GM23338 (cell line): Measurements from ENCODE around the gene DYSF. TPM values are rescaled to one million over a fixed set of nuclear protein-coding genes. Genes with fewer than 3 reads are reported as not detected.

Source experiments
- ATAC-seq: fragments of 200-7000 bp; cut with Tn5 transposase; 3 replicates; pipeline ENCODE4 v1.9.1; 2020
- DNase-seq: peaks from one replicate; pipeline ENCODE4 v3.0.0-alpha.2; 2015; ENCODE audit warnings: low spot score
- H2AFZ ChIP-seq: fragments of 200-600 bp; sonication (generic); 2 replicates; pipeline ENCODE4 v1.8.0; 2016; ENCODE audit warnings: antibody characterized with exemption, mild to moderate bottlenecking, moderate library complexity
- H3F3A ChIP-seq: fragments of 200-600 bp; sonication (generic); replicated peaks from 2 replicates; pipeline ENCODE4 v1.8.0; 2017; ENCODE audit warnings: antibody characterized with exemption, mixed run types, low read depth
- H3K27ac ChIP-seq: fragments of 200-600 bp; sonication (generic); 2 replicates; pipeline ENCODE4 v1.6.1; 2016; ENCODE audit warnings: low read depth
- H3K27me3 ChIP-seq: fragments of 200-600 bp; sonication (generic); 2 replicates; pipeline ENCODE4 v1.8.0; 2016; ENCODE audit warnings: mild to moderate bottlenecking, mixed run types, moderate library complexity; ENCODE audit not compliant: insufficient read depth
- H3K36me3 ChIP-seq: fragments of 200-600 bp; sonication (generic); 2 replicates; pipeline ENCODE4 v1.8.0; 2016; ENCODE audit warnings: mild to moderate bottlenecking; ENCODE audit not compliant: insufficient read depth
- H3K4me1 ChIP-seq: fragments of 200-600 bp; sonication (generic); 2 replicates; pipeline ENCODE4 v1.8.0; 2016; ENCODE audit warnings: mild to moderate bottlenecking, moderate library complexity; ENCODE audit not compliant: insufficient read depth
- H3K4me2 ChIP-seq: fragments of 200-600 bp; sonication (generic); 2 replicates; pipeline ENCODE4 v1.7.1; 2017; ENCODE audit warnings: mixed run types
- H3K4me3 ChIP-seq: fragments of 200-600 bp; sonication (generic); 2 replicates; pipeline ENCODE4 v1.6.1; 2016; ENCODE audit warnings: mixed run types
- H3K79me2 ChIP-seq: fragments of 200-600 bp; sonication (generic); replicated peaks from 2 replicates; pipeline ENCODE4 v1.8.0; 2017; ENCODE audit warnings: mild to moderate bottlenecking; ENCODE audit not compliant: insufficient read depth
- H3K9me2 ChIP-seq: fragments of 200-600 bp; sonication (generic); 2 replicates; pipeline ENCODE4 v1.8.0; 2017; ENCODE audit not compliant: insufficient read depth
- H4K20me1 ChIP-seq: fragments of 200-600 bp; sonication (generic); replicated peaks from 2 replicates; pipeline ENCODE4 v1.8.0; 2017; ENCODE audit warnings: mild to moderate bottlenecking; ENCODE audit not compliant: insufficient read depth
- H3K27ac Mint-ChIP-seq: 2 replicates; pipeline ENCODE4 v1.8.0; 2020; ENCODE audit warnings: inconsistent platforms, mild to moderate bottlenecking, moderate library complexity, mixed read lengths
- H3K27me3 Mint-ChIP-seq: 3 replicates; pipeline ENCODE4 v1.8.0; 2022; ENCODE audit warnings: low read depth, mild to moderate bottlenecking, moderate library complexity, mixed read lengths, inconsistent platforms; ENCODE audit not compliant: insufficient read depth, poor library complexity
- H3K36me3 Mint-ChIP-seq: 3 replicates; pipeline ENCODE4 v1.8.0; 2021; ENCODE audit warnings: low read depth, mild to moderate bottlenecking, inconsistent platforms, moderate library complexity, mixed read lengths
- H3K4me1 Mint-ChIP-seq: 3 replicates; pipeline ENCODE4 v1.8.0; 2020; ENCODE audit warnings: mild to moderate bottlenecking, inconsistent platforms, mixed read lengths
- H3K4me3 Mint-ChIP-seq: 3 replicates; pipeline ENCODE4 v1.8.0; 2021; ENCODE audit warnings: moderate library complexity, mild to moderate bottlenecking, inconsistent platforms, mixed read lengths
- H3K9me3 Mint-ChIP-seq: 3 replicates; pipeline ENCODE4 v1.8.0; 2020; ENCODE audit warnings: moderate library complexity, mild to moderate bottlenecking, inconsistent platforms, mixed read lengths
- CREB1 ChIP-seq: fragments of 250-450 bp; sonication (Bioruptor Pico); IDR thresholded peaks from 2 replicates; pipeline ENCODE4 v1.5.0; 2020; ENCODE audit warnings: low read depth, mild to moderate bottlenecking, moderate library complexity
- CTCF ChIP-seq, 2 experiments: fragments of 200-600 bp in 1 of 2; sonication (generic) in 1 of 2; conservative IDR thresholded peaks; 2 replicates each; pipeline versions ENCODE4 v1.5.1 to v1.6.1; 2016 to 2017; ENCODE audit warnings: antibody characterized with exemption in 2 of 2, low read depth in 2 of 2, mild to moderate bottlenecking in 2 of 2, moderate library complexity in 1 of 2
- ETS1 ChIP-seq: IDR thresholded peaks from 2 replicates; pipeline ENCODE4 v1.6.1; 2016; ENCODE audit warnings: antibody characterized with exemption
- EZH2 ChIP-seq: fragments of 200-600 bp; sonication (generic); IDR thresholded peaks from one replicate; pipeline ENCODE4 v1.8.0; 2017; ENCODE audit warnings: antibody characterized with exemption, mild to moderate bottlenecking, low read depth; ENCODE audit not compliant: unreplicated experiment
- EZH2phosphoT487 ChIP-seq: fragments of 200-600 bp; sonication (generic); IDR thresholded peaks from one replicate; pipeline ENCODE4 v1.8.1; 2018; ENCODE audit warnings: antibody characterized with exemption; ENCODE audit not compliant: unreplicated experiment
- JUNB ChIP-seq: IDR thresholded peaks from one replicate; pipeline ENCODE4 v1.6.1; 2016; ENCODE audit warnings: antibody characterized with exemption; ENCODE audit not compliant: unreplicated experiment
- NANOG ChIP-seq: IDR thresholded peaks from 2 replicates; pipeline ENCODE4 v1.6.1; 2016; ENCODE audit warnings: antibody characterized with exemption, borderline replicate concordance
- POLR2AphosphoS5 ChIP-seq: IDR thresholded peaks from 2 replicates; pipeline ENCODE4 v1.6.1; 2016; ENCODE audit warnings: antibody characterized with exemption, low read depth
- REST ChIP-seq: IDR thresholded peaks from one replicate; pipeline ENCODE4 v1.6.1; 2018; ENCODE audit warnings: antibody characterized with exemption; ENCODE audit not compliant: unreplicated experiment
- STAT1 ChIP-seq: IDR thresholded peaks from one replicate; pipeline ENCODE4 v1.6.1; 2016; ENCODE audit warnings: antibody characterized with exemption; ENCODE audit not compliant: unreplicated experiment
- ZNF114 ChIP-seq: fragments of 250-450 bp; sonication (Bioruptor Pico); IDR thresholded peaks from 2 replicates; pipeline ENCODE4 v1.5.0; 2020; ENCODE audit warnings: mild to moderate bottlenecking, moderate library complexity
- ZNF331 ChIP-seq: fragments of 250-450 bp; sonication (Bioruptor Pico); IDR thresholded peaks from 2 replicates; pipeline ENCODE4 v1.5.0; 2020; ENCODE audit warnings: low read depth, mild to moderate bottlenecking, moderate library complexity
- ZNF462 ChIP-seq: fragments of 250-450 bp; sonication (Bioruptor Pico); IDR thresholded peaks from 2 replicates; pipeline ENCODE4 v1.5.0; 2020; ENCODE audit warnings: mild to moderate bottlenecking, moderate library complexity
- polyA plus RNA-seq: library from polyadenylated mRNA; unstranded; fragments of >200 nt; fragmentation: Nextera tagmentation; extraction: Ambion mirVana; gene quantifications from 2 replicates; pipeline ENCODE4 v1.2.1, GENCODE V29; 2016
- total RNA-seq: library from RNA; depleted of rRNA; stranded (reverse); fragments of >200 nt; shearing (Covaris generic); gene quantifications from 2 replicates; pipeline ENCODE4 v1.2.3, GENCODE V29; 2014

Gene DYSF
- total and polyA plus RNA-seq, 2 experiments from 2014 or later: 7.3 to 21.3 TPM

GRCh38 chr2:71713581-71714580, 260.5 kb downstream of the DYSF start:
- H4K20me1 ChIP-seq: no peaks in the 10 kb centered on the region
- Mint-ChIP-seq H3K4me3 (no peak overlapping the region), H3K27ac (no peak overlapping the region), H3K36me3 (no peaks in the 10 kb centered on the region), H3K4me1 (no peaks in the 10 kb centered on the region; the same call in 2 of the 3 replicates), H3K9me3 (no peaks in the 10 kb centered on the region), H3K27me3 (peaks cover 4% of the 10 kb centered on the region)
- H3K4me2 ChIP-seq: no peak overlapping the region
- no peak overlapping the region for H3K4me3 ChIP-seq
- no peaks in the 10 kb centered on the region for H3K27me3 ChIP-seq
- no peaks in the 10 kb centered on the region for H3K79me2 ChIP-seq
- DNase-seq: no peak
- H3F3A ChIP-seq: no peaks in the 10 kb centered on the region
- TF ChIP-seq EZH2 (no peak), JUNB (no peak), CREB1 (CRISPR knock-in tag) (no peak), ZNF114 (CRISPR knock-in tag) (no peak), CTCF (conservative IDR thresholded peaks at IDR 0.05; ENCODE audit: low read depth in 2 of 2) (no peak), ETS1 (no peak), STAT1 (no peak), ZNF331 (CRISPR knock-in tag) (no peak), NANOG (no peak), EZH2phosphoT487 (no peak), POLR2AphosphoS5 (no peak), ZNF462 (CRISPR knock-in tag) (no peak), REST (no peak)
- no peaks in the 10 kb centered on the region for H3K36me3 ChIP-seq
- H3K4me1 ChIP-seq: no peaks in the 10 kb centered on the region
- no peak overlapping the region for H3K27ac ChIP-seq
- H3K9me2 ChIP-seq: no peaks in the 10 kb centered on the region
- H2AFZ ChIP-seq: no peak overlapping the region
- ATAC-seq: no peak
